OCI-LY1 (cell line): Measurements from ENCODE around the gene CRADD.

ENCODE experiments used
- H2AFZ ChIP-seq: fragments of 200-600 bp; sonication (generic), shearing (Covaris generic); 2 replicates; pipeline ENCODE4 v1.6.0; 2014; ENCODE audit warnings: antibody characterized with exemption, mild to moderate bottlenecking, low read length
- H3F3A ChIP-seq: fragments of 200-600 bp; sonication (generic), shearing (Covaris generic); 2 replicates; pipeline ENCODE4 v1.6.0; 2014; ENCODE audit warnings: mild to moderate bottlenecking, antibody characterized with exemption, low read length, moderate library complexity; ENCODE audit not compliant: insufficient read depth
- H3K27ac ChIP-seq: fragments of 200-600 bp; sonication (generic); 2 replicates; pipeline ENCODE4 v1.5.1; 2014; ENCODE audit warnings: low read length, mixed run types, mild to moderate bottlenecking, low read depth; ENCODE audit not compliant: poor library complexity, severe bottlenecking
- H3K27me3 ChIP-seq: fragments of 200-600 bp; sonication (generic); 2 replicates; pipeline ENCODE4 v1.6.0; 2014; ENCODE audit warnings: antibody characterized with exemption, mild to moderate bottlenecking, low read length, moderate library complexity; ENCODE audit not compliant: insufficient read depth
- H3K36me3 ChIP-seq: fragments of 200-600 bp; sonication (generic); 2 replicates; pipeline ENCODE4 v1.6.1; 2014; ENCODE audit warnings: mild to moderate bottlenecking, antibody characterized with exemption, low read length, moderate library complexity, mixed read lengths; ENCODE audit not compliant: insufficient read depth
- H3K4me1 ChIP-seq: fragments of 200-600 bp; sonication (generic); 2 replicates; pipeline ENCODE4 v1.5.1; 2014; ENCODE audit warnings: mild to moderate bottlenecking, low read length, moderate library complexity; ENCODE audit not compliant: insufficient read depth, severe bottlenecking
- H3K4me2 ChIP-seq: fragments of 200-600 bp; sonication (generic), shearing (Covaris generic); 2 replicates; pipeline ENCODE4 v1.6.1; 2014; ENCODE audit warnings: low read length
- H3K4me3 ChIP-seq: fragments of 200-600 bp; sonication (generic); 2 replicates; pipeline ENCODE4 v1.5.1; 2014; ENCODE audit warnings: low read length, low read depth, mild to moderate bottlenecking, mixed read lengths; ENCODE audit not compliant: poor library complexity, severe bottlenecking
- H3K79me2 ChIP-seq: fragments of 200-600 bp; shearing (Covaris generic); 2 replicates; pipeline ENCODE4 v1.6.1; 2016; ENCODE audit warnings: mixed run types, low read length, mixed read lengths; ENCODE audit not compliant: insufficient read depth
- H3K9ac ChIP-seq: fragments of 200-600 bp; sonication (generic), shearing (Covaris generic); 2 replicates; pipeline ENCODE4 v1.6.1; 2014; ENCODE audit warnings: mild to moderate bottlenecking, low read length, mixed read lengths
- H3K9me2 ChIP-seq: fragments of 200-600 bp; sonication (generic), shearing (Covaris generic); 2 replicates; pipeline ENCODE4 v1.6.1; 2014; ENCODE audit warnings: low read depth, mild to moderate bottlenecking, low read length, mixed read lengths
- H3K9me3 ChIP-seq: fragments of 200-600 bp; shearing (Covaris generic); 2 replicates; pipeline ENCODE4 v1.6.1; 2014; ENCODE audit warnings: low read length, mixed read lengths
- H4K20me1 ChIP-seq: fragments of 200-600 bp; sonication (generic), shearing (Covaris generic); 2 replicates; pipeline ENCODE4 v1.6.0; 2016; ENCODE audit warnings: mild to moderate bottlenecking, low read length; ENCODE audit not compliant: insufficient read depth
- EZH2 ChIP-seq: fragments of 200-600 bp; sonication (generic), shearing (Covaris generic); IDR thresholded peaks from 2 replicates; pipeline ENCODE4 v1.8.0; 2017; ENCODE audit warnings: borderline replicate concordance, mixed run types, mild to moderate bottlenecking, antibody characterized with exemption, low read length, moderate library complexity, mixed read lengths
- TF ChIP-seq, protein P1 (sequence below): fragments of 200-600 bp; sonication (generic), shearing (Covaris generic); IDR thresholded peaks from 2 replicates; pipeline ENCODE4 v1.5.1; 2017; ENCODE audit warnings: mild to moderate bottlenecking, antibody characterized with exemption, low read length, moderate library complexity, mixed read lengths

CRADD gene

DNA sequence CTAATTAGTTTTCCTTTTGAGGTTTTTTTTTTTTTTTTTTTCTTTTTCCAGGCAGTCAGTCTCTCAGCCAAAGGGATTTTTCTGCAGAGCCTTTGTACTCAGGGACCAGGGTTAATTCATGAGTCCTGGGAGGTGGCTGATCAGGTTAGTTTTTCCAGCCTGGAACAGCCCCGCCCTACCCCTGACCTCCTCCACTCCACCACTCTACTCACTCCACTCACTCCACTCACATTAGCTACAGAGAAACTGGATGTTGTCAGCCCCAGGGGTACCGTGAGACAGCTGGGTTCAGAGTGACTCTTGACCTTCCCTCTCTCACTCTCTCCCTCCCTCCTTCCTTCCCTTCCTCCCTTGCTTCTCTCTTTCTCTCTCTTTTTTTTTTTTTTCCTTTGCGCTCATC, 161.0 kb downstream of the CRADD start:
- TF ChIP-seq, protein P1, sequence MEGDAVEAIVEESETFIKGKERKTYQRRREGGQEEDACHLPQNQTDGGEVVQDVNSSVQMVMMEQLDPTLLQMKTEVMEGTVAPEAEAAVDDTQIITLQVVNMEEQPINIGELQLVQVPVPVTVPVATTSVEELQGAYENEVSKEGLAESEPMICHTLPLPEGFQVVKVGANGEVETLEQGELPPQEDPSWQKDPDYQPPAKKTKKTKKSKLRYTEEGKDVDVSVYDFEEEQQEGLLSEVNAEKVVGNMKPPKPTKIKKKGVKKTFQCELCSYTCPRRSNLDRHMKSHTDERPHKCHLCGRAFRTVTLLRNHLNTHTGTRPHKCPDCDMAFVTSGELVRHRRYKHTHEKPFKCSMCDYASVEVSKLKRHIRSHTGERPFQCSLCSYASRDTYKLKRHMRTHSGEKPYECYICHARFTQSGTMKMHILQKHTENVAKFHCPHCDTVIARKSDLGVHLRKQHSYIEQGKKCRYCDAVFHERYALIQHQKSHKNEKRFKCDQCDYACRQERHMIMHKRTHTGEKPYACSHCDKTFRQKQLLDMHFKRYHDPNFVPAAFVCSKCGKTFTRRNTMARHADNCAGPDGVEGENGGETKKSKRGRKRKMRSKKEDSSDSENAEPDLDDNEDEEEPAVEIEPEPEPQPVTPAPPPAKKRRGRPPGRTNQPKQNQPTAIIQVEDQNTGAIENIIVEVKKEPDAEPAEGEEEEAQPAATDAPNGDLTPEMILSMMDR: no peak
- no peak for TF ChIP-seq EZH2
- Histone ChIP-seq H3K9me3 (no peaks in the 10 kb centered on the region), H3K4me1 (no peaks in the 10 kb centered on the region), H3K4me3 (no peak overlapping the region), H3K4me2 (no peak overlapping the region), H2AFZ (no peak overlapping the region), H3K79me2 (no peaks in the 10 kb centered on the region), H3K9ac (no peak overlapping the region), H3K27ac (no peak overlapping the region), H4K20me1 (no peaks in the 10 kb centered on the region), H3K9me2 (no peaks in the 10 kb centered on the region), H3K36me3 (no peaks in the 10 kb centered on the region), H3F3A (no peaks in the 10 kb centered on the region), H3K27me3 (no peaks in the 10 kb centered on the region)

DNA sequence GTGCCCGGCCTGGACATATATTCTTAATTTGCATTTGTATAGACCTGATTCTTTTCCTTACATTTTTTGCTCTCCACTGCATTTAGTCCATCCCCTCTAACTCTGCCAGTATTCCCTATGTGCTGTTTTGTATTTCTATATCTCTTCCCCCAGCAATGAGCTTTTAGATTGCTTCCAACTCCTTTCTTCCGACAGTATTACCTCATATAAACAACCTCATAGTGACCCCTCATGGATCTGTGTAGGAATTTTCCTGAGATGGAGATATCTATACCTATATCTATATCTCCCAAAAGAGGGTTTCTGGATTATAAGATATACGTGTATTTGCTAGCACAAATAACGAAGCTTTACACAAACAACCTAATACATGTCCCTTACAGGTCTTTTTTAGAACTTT, 161.9 kb downstream of the CRADD start:
- no peak overlapping the region for H3K4me2 ChIP-seq
- H3K27me3 ChIP-seq: no peaks in the 10 kb centered on the region
- H3K9ac ChIP-seq: no peak overlapping the region
- no peaks in the 10 kb centered on the region for H3K79me2 ChIP-seq
- H3K4me3 ChIP-seq: no peak overlapping the region
- no peaks in the 10 kb centered on the region for H3F3A ChIP-seq
- no peak overlapping the region for H2AFZ ChIP-seq
- no peaks in the 10 kb centered on the region for H3K9me3 ChIP-seq
- TF ChIP-seq EZH2: no peak
- TF ChIP-seq, protein P1: no peak
- H3K36me3 ChIP-seq: no peaks in the 10 kb centered on the region
- no peak overlapping the region for H3K27ac ChIP-seq
- no peaks in the 10 kb centered on the region for H4K20me1 ChIP-seq
- H3K9me2 ChIP-seq: no peaks in the 10 kb centered on the region
- no peaks in the 10 kb centered on the region for H3K4me1 ChIP-seq

DNA sequence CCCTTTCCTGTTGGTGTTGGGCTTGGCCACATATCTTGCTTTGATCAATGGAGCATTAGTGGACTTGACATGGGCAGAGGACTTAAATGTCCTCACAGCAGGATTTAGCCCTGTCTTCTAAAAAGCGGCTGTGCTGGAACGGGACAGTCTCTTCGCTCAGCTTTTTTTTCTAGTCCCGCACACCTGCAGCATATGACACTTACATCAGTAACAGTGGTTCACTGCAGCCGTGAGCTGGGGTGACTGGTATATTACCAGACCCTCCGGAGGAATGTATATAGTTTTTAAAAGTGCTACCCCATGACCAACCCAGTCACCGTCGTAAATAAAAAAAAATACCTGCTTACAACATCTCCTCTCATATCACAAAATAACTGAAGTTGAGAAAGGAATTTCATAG, 164.5 kb downstream of the CRADD start:
- H3K9ac ChIP-seq: no peak overlapping the region
- no peak overlapping the region for H3K27ac ChIP-seq
- H2AFZ ChIP-seq: no peak overlapping the region
- no peak overlapping the region for H3K4me2 ChIP-seq
- H3F3A ChIP-seq: no peaks in the 10 kb centered on the region
- no peaks in the 10 kb centered on the region for H3K79me2 ChIP-seq
- peaks cover 3% of the 10 kb centered on the region for H3K4me1 ChIP-seq
- H3K9me2 ChIP-seq: no peaks in the 10 kb centered on the region
- no peaks in the 10 kb centered on the region for H3K36me3 ChIP-seq
- no peaks in the 10 kb centered on the region for H4K20me1 ChIP-seq
- no peaks in the 10 kb centered on the region for H3K9me3 ChIP-seq
- no peak overlapping the region for H3K4me3 ChIP-seq
- H3K27me3 ChIP-seq: no peaks in the 10 kb centered on the region
- no peak for TF ChIP-seq EZH2
- TF ChIP-seq, protein P1: no peak
